HG02884 (cell line): Measurements from ENCODE around the gene JUN.

Experiments
- ATAC-seq: cut with Tn5 transposase; IDR thresholded peaks from one replicate; pipeline ENCODE4 v1.9.1; 2021; ENCODE audit warnings: mild to moderate bottlenecking, moderate library complexity; ENCODE audit not compliant: unreplicated experiment

Gene JUN

DNA sequence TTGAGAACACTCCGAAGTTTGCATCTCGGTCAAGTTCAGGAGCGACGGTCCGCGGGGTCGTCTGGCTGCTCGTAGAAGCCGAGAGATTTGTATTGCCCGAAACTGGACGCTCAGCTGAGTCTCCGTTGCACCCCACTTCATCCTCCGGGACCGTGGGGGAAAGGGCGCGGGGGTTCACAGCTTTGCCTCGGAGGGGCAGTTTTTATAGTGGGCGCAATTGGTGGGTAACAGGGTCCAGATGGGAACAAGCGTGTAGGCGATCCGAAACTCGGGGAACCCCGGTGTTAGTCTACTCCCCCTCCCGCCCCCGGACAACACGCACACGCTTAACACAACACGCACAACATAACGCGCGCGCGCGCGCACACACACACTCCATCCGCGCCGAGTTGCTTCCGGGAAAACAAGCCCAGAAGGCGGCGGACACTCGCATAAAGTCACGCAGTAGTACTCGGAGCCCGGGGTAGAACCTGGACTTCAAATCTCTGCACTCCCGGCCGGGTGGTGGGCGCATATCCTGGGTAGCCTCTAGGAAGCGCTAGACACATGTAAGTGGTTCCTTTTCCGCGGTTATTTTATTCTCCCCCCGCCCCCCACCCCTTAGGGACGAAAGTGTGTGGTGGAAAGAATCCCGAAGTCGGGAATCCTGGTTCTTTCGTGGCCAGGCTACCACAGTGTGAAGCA lies 1.1 kb upstream of the JUN start:
- no peak for ATAC-seq

GRCh38 chr1:58783090-58783992 lies 506 bp downstream of the JUN start:
- ATAC-seq = peak; percentile 8

- ATAC-seq = no peak
Measured at GRCh38 chr1:58782178-58783089, 1.4 kb downstream of the JUN start.

GRCh38 chr1:58781541-58782177 lies 2.2 kb downstream of the JUN start:
- no peak for ATAC-seq

- ATAC-seq = no peak
Measured at GRCh38 chr1:58780836-58781452, 2.9 kb downstream of the JUN start.

GRCh38 chr1:58780411-58780810 lies 3.4 kb downstream of the JUN start:
- ATAC-seq = no peak

DNA sequence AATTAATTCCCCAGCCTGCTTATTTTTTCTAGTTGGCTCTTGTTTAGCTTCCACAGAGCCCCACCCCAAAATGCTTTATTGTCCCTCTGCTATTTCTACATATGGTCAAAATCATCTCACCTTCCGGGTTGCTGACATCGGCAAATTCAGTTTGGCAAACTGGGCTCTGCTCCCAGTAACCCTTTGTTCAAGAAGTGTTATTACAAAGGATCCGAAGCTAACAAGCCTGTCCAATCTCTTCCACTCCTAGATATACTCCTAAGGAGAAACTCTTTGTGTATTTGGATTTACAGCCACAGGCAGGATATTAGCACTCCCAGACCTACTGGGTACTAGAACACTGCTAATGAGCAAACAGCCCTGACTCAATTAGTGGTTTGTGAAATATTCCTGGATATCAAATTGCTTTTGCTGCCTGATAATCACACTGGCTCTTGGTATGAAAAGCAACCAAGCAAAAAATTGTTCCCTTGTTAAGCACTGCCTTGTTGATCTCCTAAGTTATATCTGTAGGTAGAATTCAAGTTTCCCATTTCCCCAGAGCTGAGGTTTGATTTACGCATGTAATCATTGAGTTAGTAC lies 4.0 kb downstream of the JUN start:
- ATAC-seq = no peak

- ATAC-seq = no peak
Measured at GRCh38 chr1:58779059-58779754, 4.6 kb downstream of the JUN start.

GRCh38 chr1:58778385-58779000 lies 5.4 kb downstream of the JUN start:
- ATAC-seq = no peak

DNA sequence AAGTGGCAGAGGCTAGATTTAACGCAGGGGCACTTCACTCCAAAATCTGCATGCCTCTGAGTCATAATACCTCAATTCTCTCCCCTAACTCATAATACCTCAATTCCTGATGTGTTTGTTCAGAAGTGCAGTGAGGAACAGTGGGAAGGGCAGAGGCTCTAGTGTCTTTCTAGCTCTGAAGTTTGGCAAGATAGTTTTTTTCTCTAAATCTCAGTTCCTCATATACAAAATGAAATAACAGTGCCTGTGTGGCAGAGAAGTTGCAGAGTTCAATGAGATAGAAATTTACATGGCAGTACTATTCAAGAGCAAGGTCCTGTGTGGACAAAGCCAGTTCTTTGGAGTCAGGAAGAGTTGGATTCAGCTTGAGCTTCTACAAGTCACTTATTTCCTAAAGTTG lies 9.8 kb downstream of the JUN start:
- ATAC-seq = no peak

GRCh38 chr1:58773406-58773840 lies 10.4 kb downstream of the JUN start:
- peak; percentile 63 for ATAC-seq

DNA sequence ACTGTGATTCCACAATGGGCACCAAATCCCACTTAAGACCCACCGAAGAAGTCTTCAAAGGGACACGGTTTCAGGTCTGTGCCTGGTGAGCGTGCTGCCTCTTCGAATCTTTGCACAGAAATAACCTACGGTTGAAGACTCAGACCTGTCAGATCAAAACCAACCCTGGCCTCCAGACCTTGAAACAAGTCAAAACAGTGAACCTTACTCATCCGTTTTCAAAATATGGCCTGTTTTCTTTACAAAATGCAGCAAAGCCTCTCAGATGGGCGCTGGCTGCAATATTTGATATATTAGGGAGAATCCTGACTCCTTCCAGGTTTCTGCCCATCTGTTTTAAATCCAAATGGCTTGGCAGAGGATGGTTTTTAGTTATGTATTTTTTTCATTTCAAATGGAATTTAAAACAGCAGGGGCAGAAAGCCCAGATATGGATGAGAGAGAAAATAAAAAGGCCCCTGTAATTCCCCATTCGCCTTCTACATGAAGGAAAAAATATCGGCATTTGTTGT lies 14.0 kb downstream of the JUN start:
- ATAC-seq = no peak

DNA sequence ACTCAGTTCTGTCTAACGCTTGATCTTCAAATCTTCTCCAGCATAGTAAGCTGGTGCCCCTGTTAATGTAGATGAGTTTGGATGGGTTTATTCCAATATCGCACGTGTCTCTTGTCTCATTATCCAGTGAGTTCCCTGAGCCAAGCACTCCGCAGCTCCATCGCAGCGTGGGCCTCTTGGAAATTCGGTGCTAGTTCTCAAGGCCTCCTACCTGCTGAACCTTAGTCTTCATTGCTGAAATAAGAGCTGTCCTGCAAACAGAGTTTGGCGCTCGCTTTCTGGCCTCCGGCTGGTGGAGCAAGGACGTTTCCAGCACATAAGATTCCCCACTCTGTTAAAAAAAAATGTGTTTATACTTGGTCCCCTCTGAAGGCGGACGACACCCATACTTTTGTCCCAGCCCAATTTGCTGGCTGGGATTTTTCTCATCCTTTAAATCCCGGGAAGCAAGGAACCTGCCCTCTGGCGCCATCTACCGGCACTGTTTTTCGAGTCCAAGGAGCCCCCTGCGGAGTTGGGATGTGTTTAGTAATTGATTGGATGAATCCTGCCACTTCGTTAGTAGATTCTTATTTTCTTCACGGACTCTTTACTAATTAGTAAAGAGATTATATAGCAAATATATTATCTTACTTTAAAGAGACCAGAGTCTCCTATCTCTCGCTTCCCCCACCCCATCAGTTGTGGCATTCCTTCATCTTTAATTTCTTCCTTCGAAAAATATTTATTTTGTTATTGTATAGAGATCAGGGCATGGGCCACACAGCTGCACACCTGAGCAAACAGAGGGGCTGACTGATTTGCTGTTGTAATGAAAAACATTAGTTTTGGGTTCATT lies 14.7 kb downstream of the JUN start:
- ATAC-seq = no peak

DNA sequence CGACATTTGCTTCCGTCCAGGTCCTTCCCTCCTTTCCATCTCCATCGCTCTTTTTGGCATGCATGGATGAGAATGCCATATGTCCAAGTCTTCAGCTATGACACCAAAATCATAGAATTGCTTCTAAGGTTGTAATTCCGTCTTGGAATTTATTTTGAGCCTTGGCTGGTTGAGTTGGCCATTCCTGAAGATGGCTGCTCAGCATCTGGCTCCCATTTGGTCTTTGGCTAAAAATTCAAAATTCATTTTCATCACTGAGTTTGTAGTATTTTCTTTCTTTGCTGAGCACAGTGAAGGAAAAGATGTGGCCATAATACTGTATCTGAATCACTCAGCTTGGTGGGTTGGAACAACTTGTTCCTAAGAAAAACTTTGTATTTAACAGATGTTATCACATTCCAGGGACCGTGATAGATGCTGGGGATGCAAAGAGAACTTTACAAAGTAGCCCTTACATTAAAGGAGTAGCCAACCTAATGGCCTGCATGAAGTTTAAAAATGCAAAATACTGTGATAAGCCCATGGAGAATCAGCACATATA lies 15.6 kb downstream of the JUN start:
- no peak for ATAC-seq

- no peak for ATAC-seq
Measured at GRCh38 chr1:58767143-58767542, 16.7 kb downstream of the JUN start.

- no peak for ATAC-seq
Measured at GRCh38 chr1:58765441-58765840, 18.4 kb downstream of the JUN start.

DNA sequence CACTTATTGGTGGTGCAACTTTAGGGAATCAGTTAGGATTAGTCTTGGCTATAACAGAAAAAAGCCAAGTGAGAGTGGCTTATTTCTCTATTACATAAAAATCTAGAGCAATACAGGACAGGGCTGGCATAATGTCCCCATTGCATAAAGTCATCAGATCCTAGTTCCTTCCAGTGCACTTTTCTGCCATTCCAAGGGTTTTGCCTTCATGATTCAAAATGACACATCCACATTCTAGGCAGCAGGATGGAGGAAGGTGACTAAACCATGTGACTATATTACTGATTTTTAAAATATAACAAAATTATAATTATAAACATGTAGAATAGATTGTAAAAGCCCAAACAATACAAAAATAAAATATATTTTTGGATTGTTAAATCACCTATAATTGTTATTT lies 18.8 kb downstream of the JUN start:
- no peak for ATAC-seq
